ENCODE measurements around the gene PPP2R5C. TPM values are rescaled to one million over a fixed set of nuclear protein-coding genes. Genes with fewer than 3 reads are reported as not detected.

PPP2R5C gene
- total RNA-seq, 1 experiment from 2014 or later = 93.0 TPM

- Histone ChIP-seq H3K4me2 (ENCODE audit: insufficient read depth, insufficient read length, low read length) (no peak overlapping the region), H4K5ac (ENCODE audit: insufficient read length, low read depth, low read length) (no peak overlapping the region), H2BK20ac (ENCODE audit: low read depth, low read length, poor library complexity, severe bottlenecking) (no peak overlapping the region), H4K8ac (replicated peaks; ENCODE audit: insufficient read length, low read depth, low read length) (no peak overlapping the region), H3K27ac (ENCODE audit: insufficient read length, low read depth, low read length) (no peak overlapping the region), H3K56ac (ENCODE audit: insufficient read length, low read depth, low read length) (no peak overlapping the region), H3K14ac (ENCODE audit: insufficient read depth, low read length) (no peak overlapping the region), H3K23me2 (ENCODE audit: insufficient read length, low read depth, low read length, poor library complexity, severe bottlenecking) (no peaks in the 10 kb centered on the region), H2BK12ac (ENCODE audit: insufficient read length, low read depth, low read length) (no peak overlapping the region), H3K9ac (ENCODE audit: extremely low read depth, insufficient read length, low read length) (no peak overlapping the region), H3K79me1 (ENCODE audit: insufficient read depth, low read depth, low read length, poor library complexity, severe bottlenecking) (peaks cover 2% of the 10 kb centered on the region), H3K9me3 (ENCODE audit: control insufficient read depth, low read depth, low read length) (no peaks in the 10 kb centered on the region), H3K4ac (ENCODE audit: low read depth, low read length) (no peak overlapping the region), H3K18ac (ENCODE audit: insufficient read length, low read depth, low read length) (no peak overlapping the region), H2BK5ac (ENCODE audit: insufficient read length, low read length) (no peak overlapping the region), H2AFZ (ENCODE audit: low read length) (no peak overlapping the region), H3K79me2 (ENCODE audit: insufficient read depth, low read length) (no peaks in the 10 kb centered on the region), H3K4me1 (ENCODE audit: insufficient read depth, low read length) (no peaks in the 10 kb centered on the region), H4K20me1 (ENCODE audit: control insufficient read depth, insufficient read depth, insufficient read length) (no peaks in the 10 kb centered on the region), H2BK120ac (ENCODE audit: low read depth, low read length, poor library complexity, severe bottlenecking) (no peak overlapping the region), H3T11ph (ENCODE audit: low read length) (no peak overlapping the region), H2AK5ac (ENCODE audit: insufficient read length, low read length) (no peak overlapping the region), H3K27me3 (ENCODE audit: insufficient read depth, low read length) (no peaks in the 10 kb centered on the region), H2BK15ac (ENCODE audit: low read depth, low read length) (no peak overlapping the region), H3K23ac (ENCODE audit: insufficient read length, low read depth, low read length) (no peak overlapping the region), H4K91ac (ENCODE audit: insufficient read length, low read depth, low read length) (no peak overlapping the region)
- Mint-ChIP-seq H3K4me1 (no peaks in the 10 kb centered on the region), H3K36me3 (ENCODE audit: insufficient read depth in 1 of 3, low read depth in 3 of 3) (peaks cover 0 to 6% (median 0%) of the 10 kb centered on the region in 3 experiments; a peak in 3 of 7 replicates), H3K9me3 (no peaks in the 10 kb centered on the region), H3K27me3 (ENCODE audit: low read depth) (no peaks in the 10 kb centered on the region), H3K27ac (no peak overlapping the region), H3K4me3 (no peak overlapping the region)
- DNase-seq = no peak
- no CpG with 5 or more reads among the region's 4 CpGs for WGBS (ENCODE audit: extremely low coverage, insufficient read length, low lambda C conversion rate)
- no peak for TF ChIP-seq CTCF (conservative IDR thresholded peaks at IDR 0.05)
These were observed 101.2 kb downstream of the PPP2R5C start for GRCh38 chr14:101862711-101863110.
